A549 (cell line): ENCODE results near the gene SCNN1B.

Source experiments
- EP300 ChIP-seq, 2 experiments: fragments of >200 bp; sonication (Bioruptor Twin); formaldehyde crosslinking; IDR thresholded peaks; 2 replicates in 1 of 2; 3 replicates in 1 of 2; pipeline ENCODE4 v1.6.1; 2016 to 2017
- FOSB ChIP-seq: fragments of 250-450 bp; sonication (Bioruptor Pico); IDR thresholded peaks from 2 replicates; pipeline ENCODE4 v1.5.0; 2020; ENCODE audit warnings: mild to moderate bottlenecking, moderate library complexity

DNA sequence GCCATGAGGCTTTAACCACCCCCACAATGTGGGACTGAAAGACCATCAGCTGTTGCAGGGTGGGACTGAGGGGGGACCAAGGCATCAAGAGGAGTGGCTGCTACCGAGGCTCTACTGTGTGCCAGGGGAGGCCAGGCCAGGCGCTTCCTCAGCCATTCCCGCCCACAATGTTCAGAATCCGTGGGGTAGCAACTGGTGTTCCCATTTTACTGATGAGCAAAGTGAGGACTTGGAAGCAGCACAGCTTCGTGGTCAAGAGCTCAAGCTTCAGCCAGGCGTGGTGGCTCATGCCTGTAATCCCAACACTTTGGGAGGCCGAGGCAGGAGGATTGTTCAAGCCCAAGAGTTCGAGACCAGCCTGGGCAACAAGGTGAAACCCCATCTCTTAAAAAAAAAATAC, 65.9 kb downstream of the SCNN1B start:
- TF ChIP-seq EP300 (IDR thresholded peaks at IDR 0.05) (no peak), FOSB (CRISPR knock-in tag) (no peak)
